HG02884 (cell line): Measurements from ENCODE around the gene DENND5B.
"Not testable (repeated sequence)": the region's sequence is repeated elsewhere in the genome, so short reads cannot be mapped to it uniquely, and the experiment has no call there.

Source experiments
- ATAC-seq: cut with Tn5 transposase; IDR thresholded peaks from one replicate; pipeline ENCODE4 v1.9.1; 2021; ENCODE audit warnings: mild to moderate bottlenecking, moderate library complexity; ENCODE audit not compliant: unreplicated experiment

The DENND5B gene

DNA sequence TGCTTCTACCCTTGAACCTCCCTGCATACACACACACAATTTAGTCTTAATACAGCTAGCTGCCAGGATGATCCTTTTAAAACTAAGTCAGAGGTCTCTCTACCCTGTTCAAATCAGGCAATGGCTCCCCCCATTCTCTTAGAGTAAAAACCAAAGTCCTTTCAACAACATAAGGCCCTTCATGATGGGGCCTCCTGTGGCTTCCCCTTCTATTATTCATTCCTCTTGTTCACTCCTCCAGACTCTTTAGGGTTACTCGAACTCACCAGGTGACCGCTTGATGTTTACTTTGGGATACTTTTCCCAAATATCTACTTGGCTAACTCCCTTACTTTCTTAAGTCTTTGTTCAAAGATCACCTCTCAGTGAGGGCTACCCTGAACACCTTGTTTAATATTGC lies 30.4 kb downstream of the DENND5B start:
- ATAC-seq = no peak

DNA sequence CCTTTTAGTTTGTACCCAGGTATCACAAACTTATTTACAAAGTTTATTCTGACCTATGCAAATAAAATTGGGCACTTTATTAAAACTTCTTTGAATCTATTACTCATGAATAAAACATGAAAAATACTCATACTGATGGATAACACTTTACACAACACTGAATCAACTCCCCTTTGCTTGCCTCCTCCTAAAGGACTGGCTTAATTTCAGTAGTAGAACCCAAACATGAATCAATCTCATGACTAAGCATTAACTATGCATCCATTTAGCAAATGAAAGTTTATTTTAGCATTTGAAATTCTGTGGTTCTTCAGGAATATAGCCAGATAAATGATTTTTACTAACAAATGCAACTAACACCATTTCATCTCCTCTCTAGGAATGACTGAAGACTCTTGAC lies 32.4 kb downstream of the DENND5B start:
- ATAC-seq = no peak

DNA sequence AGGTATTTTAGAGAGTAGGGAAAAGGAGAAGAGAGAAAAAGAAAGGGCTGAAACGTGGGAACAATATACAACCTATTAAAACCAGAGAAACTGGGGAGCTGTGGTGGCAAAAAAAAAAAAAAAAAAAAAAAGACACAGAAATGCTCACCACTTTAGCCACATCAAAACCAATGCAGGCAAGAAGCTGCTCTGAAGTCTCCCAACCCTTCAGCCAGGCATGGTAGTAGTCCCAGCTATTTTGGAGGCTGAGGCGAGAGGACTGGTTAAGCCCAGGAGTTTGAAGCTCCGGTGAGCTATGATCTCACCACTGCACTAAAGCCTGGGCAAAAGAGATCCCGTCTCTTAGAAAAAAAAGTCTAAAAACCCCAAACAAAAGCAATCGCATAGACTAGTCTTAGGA lies 33.2 kb downstream of the DENND5B start:
- ATAC-seq = no peak

DNA sequence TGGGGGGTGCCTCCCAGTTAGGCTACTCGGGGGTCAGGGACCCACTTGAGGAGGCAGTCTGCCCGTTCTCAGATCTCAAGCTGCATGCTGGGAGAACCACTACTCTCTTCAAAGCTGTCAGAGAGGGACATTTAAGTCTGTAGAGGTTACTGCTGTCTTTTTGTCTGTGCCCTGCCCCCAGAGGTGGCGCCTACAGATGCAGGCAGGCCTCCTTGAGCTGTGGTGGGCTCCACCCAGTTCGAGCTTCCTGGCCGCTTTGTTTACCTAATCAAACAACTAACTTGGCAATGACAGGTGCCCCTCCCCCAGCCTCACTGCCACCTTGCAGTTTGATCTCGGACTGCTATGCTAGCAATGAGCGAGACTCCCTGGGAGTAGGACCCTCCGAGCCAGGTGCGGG lies 35.5 kb downstream of the DENND5B start:
- not testable (repeated sequence) for ATAC-seq

DNA sequence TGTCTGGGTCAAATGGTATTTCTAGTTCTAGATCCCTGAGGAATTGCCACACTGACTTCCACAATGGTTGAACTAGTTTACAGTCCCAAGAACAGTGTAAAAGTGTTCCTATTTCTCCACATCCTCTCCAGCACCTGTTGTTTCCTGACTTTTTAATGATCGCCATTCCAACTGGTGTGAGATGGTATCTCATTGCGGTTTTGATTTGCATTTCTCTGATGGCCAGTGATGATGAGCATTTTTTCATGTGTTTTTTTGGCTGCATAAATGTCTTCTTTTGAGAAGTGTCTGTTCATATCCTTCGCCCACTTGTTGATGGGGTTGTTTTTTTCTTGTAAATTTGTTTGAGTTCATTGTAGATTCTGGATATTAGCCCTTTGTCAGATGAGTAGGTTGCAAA lies 40.3 kb downstream of the DENND5B start:
- not testable (repeated sequence) for ATAC-seq

DNA sequence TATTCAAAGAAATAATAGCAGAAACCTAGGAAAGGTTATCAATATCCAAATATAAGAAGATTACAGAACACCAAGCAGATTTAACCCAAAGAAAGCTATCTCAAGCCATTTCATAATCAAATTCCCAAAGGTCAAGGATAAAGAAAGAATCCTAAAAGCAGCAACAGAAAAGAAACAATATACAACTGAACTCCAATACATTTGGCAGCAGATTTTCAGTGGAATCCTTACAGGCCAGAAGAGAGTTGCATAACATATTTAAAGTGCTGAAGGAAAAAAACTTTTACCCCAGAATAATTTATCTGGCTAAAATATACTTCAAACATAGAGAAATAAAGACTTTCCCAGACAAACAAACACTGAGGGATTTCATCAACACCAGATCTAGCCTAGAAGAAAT lies 54.3 kb downstream of the DENND5B start:
- ATAC-seq = no peak

DNA sequence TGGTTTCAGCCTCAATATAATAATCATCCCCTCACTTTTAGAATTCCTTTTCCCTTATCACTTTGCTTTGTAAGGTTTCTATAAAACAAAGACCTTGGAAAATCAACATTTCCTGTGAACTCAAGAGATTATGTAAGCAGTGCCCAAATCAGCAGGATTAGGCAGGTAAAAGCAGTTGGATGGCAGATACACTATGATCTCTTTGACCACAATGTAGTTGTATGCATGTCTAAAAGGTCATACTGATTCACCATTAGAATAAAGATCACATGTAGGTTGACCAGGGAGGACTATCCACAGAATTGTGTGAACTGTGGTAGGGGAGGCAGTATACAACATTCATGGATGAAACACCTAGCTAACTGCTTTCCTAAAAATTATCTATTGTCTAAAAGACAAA lies 57.5 kb downstream of the DENND5B start:
- ATAC-seq = no peak

DNA sequence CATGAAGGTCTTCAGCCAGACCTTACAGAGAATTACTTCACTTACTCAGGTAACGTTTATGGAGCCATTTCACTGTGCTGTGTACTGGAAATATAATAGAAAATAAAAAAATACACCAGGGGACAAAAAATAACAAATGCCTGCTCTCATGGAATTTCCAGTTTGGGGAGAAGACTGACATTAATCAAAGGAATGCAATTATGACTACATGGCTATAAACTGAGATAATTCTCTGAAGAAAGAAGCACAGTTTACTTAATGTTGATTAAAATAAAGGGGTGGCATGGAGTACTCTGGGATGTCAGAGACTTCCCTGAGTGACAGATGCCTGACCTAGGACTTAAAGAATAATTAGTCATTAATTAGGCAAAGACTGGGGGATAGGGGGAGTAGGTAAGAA lies 59.0 kb downstream of the DENND5B start:
- no peak for ATAC-seq

DNA sequence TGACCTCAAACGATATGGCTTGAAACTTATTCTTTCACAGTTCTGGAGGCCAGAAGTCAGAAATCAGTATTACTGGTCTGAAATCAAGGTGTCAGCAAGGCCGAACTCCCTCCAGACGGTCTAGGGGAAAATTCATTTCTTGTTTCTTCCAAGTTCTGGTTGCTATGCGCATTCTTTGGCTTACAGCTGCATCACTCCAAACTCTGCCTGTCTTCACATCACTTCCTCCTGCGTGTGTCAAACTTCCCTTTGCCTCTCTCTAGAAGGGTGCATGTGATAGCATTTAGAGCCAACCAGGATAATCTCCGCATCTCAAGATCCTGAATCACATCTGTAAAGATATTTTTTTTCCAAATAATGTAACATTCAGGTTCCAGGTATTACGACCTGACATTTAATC lies 62.8 kb downstream of the DENND5B start:
- ATAC-seq = no peak

DNA sequence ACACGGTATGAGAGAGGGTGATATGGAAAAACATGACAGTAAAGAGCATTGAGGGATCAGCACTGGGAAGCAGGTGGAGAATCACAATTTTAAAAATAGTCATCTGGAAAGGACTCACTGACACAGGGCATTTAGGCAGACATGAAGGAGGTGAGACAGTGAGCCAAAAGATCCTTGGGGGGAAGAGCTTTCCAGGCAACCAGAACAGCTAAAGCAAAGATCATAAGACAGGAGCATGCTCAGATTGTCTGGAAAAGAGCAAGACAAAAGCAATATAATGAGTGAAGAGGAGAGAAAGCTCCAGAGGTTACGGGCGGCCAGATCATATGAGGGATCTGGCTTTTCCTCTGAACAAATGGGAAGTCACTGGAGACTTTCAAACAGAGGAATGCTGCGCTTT lies 63.9 kb downstream of the DENND5B start:
- ATAC-seq = no peak

DNA sequence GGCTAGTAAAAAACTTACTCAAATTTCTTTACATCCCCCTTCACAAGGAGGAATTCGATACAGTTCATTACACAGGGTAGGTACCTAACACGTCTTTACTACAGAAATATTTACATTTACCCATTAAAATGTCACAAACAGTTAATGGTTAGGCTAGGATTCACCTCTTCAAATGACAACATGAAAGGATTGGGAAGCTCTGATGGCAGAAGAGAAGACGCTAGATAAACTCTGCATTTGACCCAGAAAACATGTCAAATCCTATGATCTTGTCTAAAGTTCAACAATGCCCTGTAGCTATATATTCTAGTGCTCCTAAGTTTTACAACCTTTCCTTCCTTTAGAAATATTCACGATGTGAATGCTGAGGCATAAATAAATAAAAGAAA lies 64.8 kb downstream of the DENND5B start:
- ATAC-seq = no peak

DNA sequence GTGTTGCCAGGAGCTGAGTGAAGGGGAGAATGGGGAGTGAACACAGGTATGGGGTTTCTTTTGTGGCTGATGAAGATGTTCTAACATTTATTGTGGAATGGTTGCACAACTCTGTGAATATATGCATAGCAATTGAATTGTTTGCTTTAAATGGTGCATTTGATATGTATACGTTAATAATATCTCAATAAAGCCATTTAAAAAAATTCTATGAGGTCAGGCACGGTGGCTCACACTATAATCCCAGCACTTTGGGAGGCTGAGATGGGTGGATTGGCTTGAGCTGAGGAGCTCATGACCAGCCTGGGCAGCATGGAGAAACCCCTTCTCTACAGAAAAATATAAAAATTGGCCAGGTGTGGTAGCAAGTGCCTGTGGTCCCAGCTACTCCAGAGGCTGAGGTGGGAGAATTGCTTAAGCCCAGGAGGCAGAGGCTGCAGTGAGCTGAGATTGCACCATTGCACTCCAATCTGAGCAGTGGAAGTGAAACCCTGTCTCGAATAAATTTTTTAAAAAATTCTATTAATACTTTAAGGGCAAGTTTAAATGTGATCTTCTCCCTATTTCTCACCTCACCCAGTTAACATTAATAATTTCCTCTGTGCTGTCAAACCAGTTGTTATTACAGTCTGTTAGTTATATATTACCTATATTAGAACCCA lies 65.3 kb downstream of the DENND5B start:
- ATAC-seq = no peak

DNA sequence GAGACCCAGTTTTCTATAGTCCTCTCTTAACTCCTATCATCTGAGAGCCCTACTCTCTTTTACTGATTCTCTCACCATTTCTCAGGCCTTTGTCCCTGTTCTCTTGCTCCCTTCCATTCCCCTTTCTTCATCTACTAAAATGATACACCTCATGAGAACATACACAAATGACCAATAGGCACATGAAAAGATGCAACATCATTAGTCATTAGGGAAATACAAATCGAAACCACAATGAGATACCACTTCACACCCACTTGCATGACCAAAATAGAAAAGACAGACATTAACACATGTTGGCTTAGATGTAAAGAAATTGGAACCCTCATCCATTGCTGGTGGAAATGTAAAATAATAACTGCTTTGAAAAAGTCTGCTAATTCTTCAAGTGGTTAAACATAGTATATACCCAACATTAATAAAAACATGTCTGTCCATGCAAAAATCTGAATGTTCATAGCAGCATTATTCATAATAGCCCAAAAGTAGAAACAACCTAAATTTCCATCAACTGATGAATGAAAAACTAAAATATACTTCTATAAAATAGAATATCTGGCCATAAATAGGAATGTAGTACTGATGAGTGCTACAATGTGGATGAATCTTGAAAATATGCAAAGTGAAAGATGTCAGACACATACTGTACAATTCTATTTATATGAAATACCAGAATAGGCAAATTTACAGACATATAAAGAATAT lies 66.0 kb downstream of the DENND5B start:
- ATAC-seq = peak; percentile 97

DNA sequence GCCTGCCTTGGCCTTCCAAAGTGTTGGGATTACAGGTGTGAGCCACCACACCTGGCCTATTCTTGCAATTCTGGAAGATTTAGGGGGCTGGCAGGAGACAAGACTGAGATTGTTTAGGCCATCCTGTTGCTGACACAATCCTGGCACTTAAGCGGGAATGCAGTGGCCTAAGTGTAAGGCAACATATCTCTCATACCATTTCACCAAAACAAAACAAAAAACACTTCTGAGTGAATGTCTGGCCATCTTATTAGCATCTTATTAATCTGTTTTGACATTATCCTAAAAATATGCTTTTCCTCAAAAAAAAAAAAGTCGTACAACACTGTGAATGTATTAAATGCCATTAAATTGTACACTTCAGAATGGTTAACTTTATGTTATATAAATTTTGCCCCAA lies 67.6 kb downstream of the DENND5B start:
- no peak for ATAC-seq

DNA sequence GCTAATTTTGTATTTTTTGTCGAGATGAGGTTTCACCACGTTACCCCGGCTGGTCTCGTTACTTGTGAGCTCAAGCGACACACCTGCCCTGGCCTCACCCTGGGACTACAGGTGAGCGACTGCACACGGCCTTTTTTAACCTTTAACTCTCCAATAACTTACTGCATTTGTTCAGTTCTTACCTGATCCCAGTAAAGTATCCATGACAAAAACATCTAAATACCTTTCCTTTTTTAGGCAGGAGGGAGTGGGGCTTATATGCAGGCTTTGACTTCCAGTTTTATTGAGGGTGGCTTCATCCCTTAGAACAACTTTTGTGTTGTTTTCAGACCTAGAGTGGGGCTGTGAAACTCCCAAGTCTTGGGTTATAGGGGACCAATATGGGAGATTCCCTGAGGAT lies 68.3 kb downstream of the DENND5B start:
- ATAC-seq = no peak

DNA sequence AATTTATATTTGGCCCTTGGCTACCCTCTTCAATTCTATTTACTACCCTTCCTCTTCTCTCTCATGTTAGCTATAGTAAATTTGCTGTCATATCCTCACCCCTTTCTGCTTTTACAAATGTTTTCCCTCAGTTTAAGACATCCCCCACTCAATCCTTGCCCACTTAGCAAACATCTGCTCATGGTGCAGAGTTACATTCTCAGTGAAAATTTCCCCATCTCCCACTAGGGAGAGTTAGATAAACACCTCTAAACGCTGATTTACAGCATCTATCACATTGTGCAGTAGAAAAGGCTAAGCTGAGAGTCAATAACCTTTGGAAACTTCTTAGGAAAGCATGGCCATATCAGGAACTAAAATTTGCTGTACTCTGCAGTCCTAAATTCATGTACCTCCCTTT lies 69.0 kb downstream of the DENND5B start:
- no peak for ATAC-seq

DNA sequence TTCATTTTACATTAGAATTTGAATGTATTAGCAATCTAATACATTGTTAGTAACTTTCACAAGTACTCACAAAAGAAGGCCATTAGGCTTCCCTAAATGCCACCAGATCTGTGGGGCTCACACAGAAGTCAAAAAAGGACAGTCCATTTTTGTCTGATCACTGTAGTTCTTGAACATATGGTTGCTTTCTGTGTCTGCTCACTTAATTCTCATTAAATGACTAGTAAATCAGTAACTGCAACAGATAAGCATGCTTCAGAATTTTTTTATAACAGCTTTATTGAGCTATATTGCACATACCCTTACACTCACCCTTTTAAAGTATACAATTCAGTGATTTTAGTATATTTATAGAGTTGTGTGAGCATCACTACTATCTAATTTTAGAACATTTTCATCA lies 71.4 kb downstream of the DENND5B start:
- no peak for ATAC-seq

DNA sequence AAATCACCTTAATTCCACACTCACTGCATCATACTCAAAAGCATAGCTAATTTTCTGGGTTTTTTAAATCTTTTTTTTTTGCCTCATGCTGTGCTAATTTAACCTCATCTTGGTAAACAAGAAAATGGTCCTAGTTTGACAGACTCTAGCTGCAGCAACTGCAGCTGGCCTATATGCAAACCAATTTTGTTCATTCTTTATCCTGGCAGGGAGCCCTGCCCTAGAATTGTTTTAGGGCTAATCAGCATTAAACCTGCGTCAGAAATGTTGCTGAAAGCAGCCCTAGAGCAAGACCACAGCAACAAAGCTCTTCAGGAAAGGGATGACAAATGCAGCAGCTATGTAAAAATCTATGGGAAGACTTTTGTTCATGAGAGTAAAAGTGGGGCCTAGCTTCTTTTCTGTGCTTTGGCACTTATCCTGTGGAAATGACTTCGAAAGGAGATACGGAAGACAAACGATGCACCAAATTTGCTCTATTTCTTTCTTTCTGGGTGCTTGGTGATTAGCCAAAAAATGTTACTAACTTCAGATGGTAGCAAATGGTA lies 72.2 kb downstream of the DENND5B start:
- no peak for ATAC-seq

DNA sequence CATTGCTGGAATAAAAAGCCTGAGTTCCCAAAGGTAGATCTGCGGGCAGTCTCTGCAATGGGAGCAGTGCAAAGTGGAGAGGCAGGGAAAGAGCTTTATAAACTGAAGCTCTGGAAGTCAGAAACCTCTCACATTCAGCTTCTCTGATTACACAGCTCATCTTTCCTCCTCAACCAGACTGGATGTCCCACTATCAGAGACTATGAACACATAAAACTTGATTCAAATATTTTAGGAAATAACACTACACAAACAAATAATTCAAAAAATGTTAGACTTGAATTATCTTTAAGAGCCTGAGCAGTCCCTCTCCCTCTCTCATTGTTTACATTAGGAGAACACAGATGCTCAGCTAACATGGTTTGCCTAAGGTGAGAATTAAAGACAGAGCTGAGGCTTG lies 72.9 kb downstream of the DENND5B start:
- no peak for ATAC-seq

DNA sequence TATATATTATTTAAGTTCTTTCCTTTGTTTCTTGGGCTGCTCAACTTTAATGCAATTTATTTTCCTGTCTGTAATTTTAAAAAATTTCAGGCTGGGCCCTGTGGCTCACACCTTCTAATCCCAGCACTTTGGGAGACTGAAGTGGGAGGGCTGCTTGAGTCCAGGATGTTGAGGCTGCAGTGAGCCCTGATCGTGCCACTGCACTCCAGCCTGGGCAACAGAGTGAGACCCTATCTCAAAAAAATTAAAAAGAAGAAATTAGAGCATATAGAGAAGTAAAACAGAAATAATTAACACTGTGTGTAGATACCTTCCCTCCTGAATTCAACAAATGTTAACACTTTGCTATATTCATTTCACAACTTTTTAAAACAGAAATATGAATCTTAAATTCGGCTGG lies 74.2 kb downstream of the DENND5B start:
- ATAC-seq = no peak

DNA sequence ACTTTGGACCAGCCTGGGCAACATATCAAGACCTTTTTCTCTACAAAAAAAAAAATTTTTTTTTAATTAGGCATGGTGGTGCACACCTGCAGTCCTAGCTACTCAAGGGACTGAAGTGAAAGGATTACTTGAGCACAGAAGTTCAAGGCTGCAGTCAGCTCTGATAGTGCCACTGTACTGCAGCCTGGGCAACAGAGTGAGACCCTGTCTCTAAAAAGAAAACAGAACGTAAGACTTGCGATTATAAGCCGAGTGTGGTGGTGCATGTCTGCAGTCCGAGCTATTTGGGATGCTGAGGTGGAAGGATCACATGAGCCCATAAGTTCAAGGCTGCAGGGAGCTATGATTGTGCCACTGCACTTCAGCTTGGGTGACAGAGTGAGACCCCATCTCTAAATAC lies 76.0 kb downstream of the DENND5B start:
- no peak for ATAC-seq

DNA sequence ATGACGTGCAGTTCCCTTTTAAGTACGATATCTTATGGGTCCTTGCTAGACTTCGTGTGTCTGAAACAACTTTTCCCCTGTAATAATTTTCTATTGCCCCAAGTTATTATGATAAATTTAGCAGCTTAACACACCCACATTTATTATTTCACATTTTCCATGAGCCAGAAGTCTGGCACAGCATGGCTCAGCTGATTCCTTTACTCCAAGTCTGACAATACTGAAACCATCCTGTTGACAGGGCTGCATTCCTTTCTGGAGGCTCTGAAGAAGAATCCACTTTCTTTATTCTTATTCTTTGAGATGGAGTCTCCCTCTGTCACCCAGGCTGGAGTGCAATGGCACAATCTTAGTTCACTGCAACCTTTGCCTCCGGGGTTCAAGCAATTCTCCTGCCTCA lies 80.9 kb downstream of the DENND5B start:
- ATAC-seq = no peak
